Vagina (tissue), 2 donors: ENCODE measurements around the gene ZNF500.

Source experiments
- POLR2AphosphoS5 ChIP-seq, 2 donors: sonication (generic); formaldehyde crosslinking; IDR thresholded peaks; one replicate each; pipeline ENCODE4 v1.9.0; 2017; ENCODE audit warnings: antibody characterized with exemption in 2 of 2, mild to moderate bottlenecking in 2 of 2, low read depth in 1 of 2; ENCODE audit not compliant: insufficient read depth in 1 of 2
- TF ChIP-seq, protein P1 (sequence below), 3 experiments: fragments of 450-650 bp in 2 of 3; fragments of 200-600 bp in 1 of 3; sonication (generic) in 1 of 3; IDR thresholded peaks; one replicate each; pipeline ENCODE4 v1.5.1; 2017 to 2019; ENCODE audit warnings: antibody characterized with exemption in 3 of 3, mild to moderate bottlenecking in 2 of 3, moderate library complexity in 2 of 3

DNA sequence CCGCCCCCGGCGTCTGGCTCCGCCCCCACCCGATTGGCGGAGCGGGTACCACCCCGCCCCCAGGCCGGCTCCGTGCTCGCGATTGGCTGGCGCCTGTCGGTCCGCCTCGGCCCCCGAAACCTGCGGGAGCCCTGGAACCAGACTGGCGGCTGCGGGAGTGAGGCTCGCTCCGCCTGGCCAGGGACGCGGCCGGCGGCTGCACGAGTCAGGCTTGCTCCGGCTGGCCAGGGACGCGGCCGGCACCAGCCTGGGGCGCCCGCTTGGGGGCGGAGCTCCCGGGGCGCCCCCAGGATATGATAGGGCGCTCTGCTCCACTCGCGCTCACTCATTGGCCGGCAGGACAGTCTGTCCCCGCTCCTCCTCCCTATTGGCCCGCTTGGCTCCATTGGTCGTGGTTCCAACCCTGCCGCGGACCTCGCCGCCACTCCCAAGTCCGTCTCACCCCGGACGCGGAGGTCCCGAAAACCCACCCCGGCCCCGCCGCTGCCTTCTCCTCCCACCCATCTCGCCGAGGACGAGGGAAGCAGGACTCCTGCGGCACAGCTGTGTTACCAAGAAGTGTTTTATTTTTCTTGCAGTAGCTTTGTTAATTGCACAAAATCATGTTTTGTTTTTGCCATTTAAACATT lies 35.8 kb upstream of the ZNF500 start:
- TF ChIP-seq POLR2AphosphoS5 (IDR thresholded peaks at IDR 0.05; ENCODE audit: insufficient read depth in 1 of 2, low read depth in 1 of 2) = peak in 1 of 2 donors; percentile 33
- TF ChIP-seq, protein P1, sequence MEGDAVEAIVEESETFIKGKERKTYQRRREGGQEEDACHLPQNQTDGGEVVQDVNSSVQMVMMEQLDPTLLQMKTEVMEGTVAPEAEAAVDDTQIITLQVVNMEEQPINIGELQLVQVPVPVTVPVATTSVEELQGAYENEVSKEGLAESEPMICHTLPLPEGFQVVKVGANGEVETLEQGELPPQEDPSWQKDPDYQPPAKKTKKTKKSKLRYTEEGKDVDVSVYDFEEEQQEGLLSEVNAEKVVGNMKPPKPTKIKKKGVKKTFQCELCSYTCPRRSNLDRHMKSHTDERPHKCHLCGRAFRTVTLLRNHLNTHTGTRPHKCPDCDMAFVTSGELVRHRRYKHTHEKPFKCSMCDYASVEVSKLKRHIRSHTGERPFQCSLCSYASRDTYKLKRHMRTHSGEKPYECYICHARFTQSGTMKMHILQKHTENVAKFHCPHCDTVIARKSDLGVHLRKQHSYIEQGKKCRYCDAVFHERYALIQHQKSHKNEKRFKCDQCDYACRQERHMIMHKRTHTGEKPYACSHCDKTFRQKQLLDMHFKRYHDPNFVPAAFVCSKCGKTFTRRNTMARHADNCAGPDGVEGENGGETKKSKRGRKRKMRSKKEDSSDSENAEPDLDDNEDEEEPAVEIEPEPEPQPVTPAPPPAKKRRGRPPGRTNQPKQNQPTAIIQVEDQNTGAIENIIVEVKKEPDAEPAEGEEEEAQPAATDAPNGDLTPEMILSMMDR (IDR thresholded peaks at IDR 0.05) = peak in 1 of 3 experiments; percentile 13
